Bronchial epithelial cell (primary cell): ENCODE data around the gene ACADSB. TPM values are rescaled to one million over a fixed set of nuclear protein-coding genes. Genes with fewer than 3 reads are reported as not detected.

Experiments
- DNase-seq: peaks from one replicate; pipeline ENCODE4 v3.0.0-alpha.2; 2010; ENCODE audit warnings: low read depth
- FAIRE-seq: peaks from 2 replicates; lab custom pipeline; 2011; peaks lifted over from hg19 to GRCh38; lab: Jason Lieb, UNC
- H3K27me3 ChIP-seq: 2 replicates; pipeline ENCODE4 v1.5.1; 2011; ENCODE audit warnings: low read length; ENCODE audit not compliant: control insufficient read depth, insufficient read depth
- H3K36me3 ChIP-seq: 2 replicates; pipeline ENCODE4 v1.5.1; 2011; ENCODE audit warnings: low read length; ENCODE audit not compliant: control insufficient read depth, insufficient read depth
- H3K4me3 ChIP-seq: 2 replicates; pipeline ENCODE4 v1.5.1; 2011; ENCODE audit warnings: mild to moderate bottlenecking, low read depth, low read length, control low read depth
- CTCF ChIP-seq: IDR thresholded peaks from 2 replicates; pipeline ENCODE4 v1.5.1; 2011; ENCODE audit warnings: mild to moderate bottlenecking, moderate library complexity, low read length, control low read depth, inconsistent platforms; ENCODE audit not compliant: insufficient read depth, severe bottlenecking
- total RNA-seq: library from RNA; depleted of rRNA; stranded (reverse); fragments of >200 nt; gene quantifications from 2 replicates; pipeline ENCODE4 v1.2.1, GENCODE V29; 2014

The ACADSB gene
- total RNA-seq, 1 donor from 2014 or later: 3.4 TPM

- no peak for FAIRE-seq
- Histone ChIP-seq H3K36me3 (no peaks in the 10 kb centered on the region), H3K27me3 (no peaks in the 10 kb centered on the region), H3K4me3 (no peak overlapping the region)
- TF ChIP-seq CTCF: no peak
- no peak for DNase-seq
Measured at GRCh38 chr10:123083811-123084210, 75.0 kb downstream of the ACADSB start.

GRCh38 chr10:123086281-123086680 lies 77.5 kb downstream of the ACADSB start:
- no peaks in the 10 kb centered on the region for H3K36me3 ChIP-seq
- no peaks in the 10 kb centered on the region for H3K27me3 ChIP-seq
- no peak for DNase-seq
- no peak for FAIRE-seq
- TF ChIP-seq CTCF: no peak
- H3K4me3 ChIP-seq: no peak overlapping the region

- DNase-seq (no peak), FAIRE-seq (no peak)
- no peak overlapping the region for H3K4me3 ChIP-seq
- H3K36me3 ChIP-seq: no peaks in the 10 kb centered on the region
- no peak for TF ChIP-seq CTCF
- no peaks in the 10 kb centered on the region for H3K27me3 ChIP-seq
Measured at GRCh38 chr10:123087348-123087747, 78.5 kb downstream of the ACADSB start.

GRCh38 chr10:123087786-123088185 lies 79.0 kb downstream of the ACADSB start:
- TF ChIP-seq CTCF: no peak
- DNase-seq (no peak), FAIRE-seq (no peak)
- Histone ChIP-seq H3K4me3 (no peak overlapping the region), H3K27me3 (no peaks in the 10 kb centered on the region), H3K36me3 (no peaks in the 10 kb centered on the region)

GRCh38 chr10:123092635-123093414 lies 84.0 kb downstream of the ACADSB start:
- no peaks in the 10 kb centered on the region for H3K36me3 ChIP-seq
- no peak for FAIRE-seq
- no peak overlapping the region for H3K4me3 ChIP-seq
- TF ChIP-seq CTCF: no peak
- DNase-seq: no peak
- no peaks in the 10 kb centered on the region for H3K27me3 ChIP-seq

- no peak for DNase-seq
- H3K27me3 ChIP-seq: no peaks in the 10 kb centered on the region
- H3K36me3 ChIP-seq: no peaks in the 10 kb centered on the region
- TF ChIP-seq CTCF: no peak
- H3K4me3 ChIP-seq: no peak overlapping the region
- no peak for FAIRE-seq
Measured at GRCh38 chr10:123093489-123093888, 84.7 kb downstream of the ACADSB start.
